ENCODE data around the gene SPTBN1.

DNA sequence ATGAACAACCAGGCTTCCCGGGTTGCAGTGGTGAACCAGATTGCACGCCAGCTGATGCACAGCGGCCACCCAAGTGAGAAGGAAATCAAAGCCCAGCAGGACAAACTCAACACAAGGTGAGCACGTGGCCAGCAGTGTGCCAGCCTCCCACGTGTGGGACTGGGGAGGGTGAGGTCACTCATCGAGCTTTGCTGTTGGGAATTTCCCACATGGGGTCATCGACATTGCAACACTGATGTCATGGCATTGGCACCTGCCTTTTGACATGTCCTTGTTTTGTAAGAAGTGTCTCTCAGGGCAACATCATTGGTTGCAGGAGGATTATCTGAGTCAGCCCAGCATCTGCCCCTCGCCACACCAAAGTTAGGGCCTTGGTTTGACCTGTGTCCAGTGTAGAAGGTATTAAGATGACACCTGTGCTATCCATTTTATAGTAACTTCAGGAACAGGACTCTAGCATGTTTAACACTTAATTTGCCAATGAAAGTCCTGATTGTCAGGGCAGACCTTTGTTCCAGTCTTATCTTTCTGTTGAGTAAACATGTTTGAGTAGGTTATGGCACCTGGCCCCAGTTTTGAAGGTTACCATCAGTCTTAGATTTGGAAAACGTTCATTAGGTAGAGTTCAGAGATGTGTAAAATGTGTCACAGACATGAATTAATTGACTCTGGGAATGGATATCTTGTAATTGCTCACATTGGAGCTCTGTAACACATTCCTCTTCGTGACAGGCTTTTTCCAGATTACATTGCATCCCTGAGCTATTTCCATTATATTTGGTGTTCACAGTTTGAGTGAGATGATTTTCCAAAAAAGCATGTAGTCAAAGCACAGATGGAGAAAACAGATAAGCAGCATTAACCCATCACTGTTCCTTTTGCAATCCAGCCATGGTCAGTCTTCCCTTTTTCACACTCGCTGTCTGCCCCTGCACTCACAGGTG lies 174.1 kb downstream of the SPTBN1 start:
- TF ChIP-seq, protein P1, sequence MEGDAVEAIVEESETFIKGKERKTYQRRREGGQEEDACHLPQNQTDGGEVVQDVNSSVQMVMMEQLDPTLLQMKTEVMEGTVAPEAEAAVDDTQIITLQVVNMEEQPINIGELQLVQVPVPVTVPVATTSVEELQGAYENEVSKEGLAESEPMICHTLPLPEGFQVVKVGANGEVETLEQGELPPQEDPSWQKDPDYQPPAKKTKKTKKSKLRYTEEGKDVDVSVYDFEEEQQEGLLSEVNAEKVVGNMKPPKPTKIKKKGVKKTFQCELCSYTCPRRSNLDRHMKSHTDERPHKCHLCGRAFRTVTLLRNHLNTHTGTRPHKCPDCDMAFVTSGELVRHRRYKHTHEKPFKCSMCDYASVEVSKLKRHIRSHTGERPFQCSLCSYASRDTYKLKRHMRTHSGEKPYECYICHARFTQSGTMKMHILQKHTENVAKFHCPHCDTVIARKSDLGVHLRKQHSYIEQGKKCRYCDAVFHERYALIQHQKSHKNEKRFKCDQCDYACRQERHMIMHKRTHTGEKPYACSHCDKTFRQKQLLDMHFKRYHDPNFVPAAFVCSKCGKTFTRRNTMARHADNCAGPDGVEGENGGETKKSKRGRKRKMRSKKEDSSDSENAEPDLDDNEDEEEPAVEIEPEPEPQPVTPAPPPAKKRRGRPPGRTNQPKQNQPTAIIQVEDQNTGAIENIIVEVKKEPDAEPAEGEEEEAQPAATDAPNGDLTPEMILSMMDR (conservative IDR thresholded peaks at IDR 0.05), result no peak
- TF ChIP-seq ZFX (IDR thresholded peaks at IDR 0.05), result no peak

Data from C4-2B (cell line).